HCT116 (cell line): Measurements from ENCODE around the gene PPM1D. TPM values are rescaled to one million over a fixed set of nuclear protein-coding genes. Genes with fewer than 3 reads are reported as not detected.
"Not testable (repeated sequence)": the region's sequence is repeated elsewhere in the genome, so short reads cannot be mapped to it uniquely, and the experiment has no call there.

Source experiments
- ATAC-seq: fragments of 200-7000 bp; cut with Tn5 transposase; 2 replicates; pipeline ENCODE4 v1.9.1; 2020; ENCODE audit warnings: mild to moderate bottlenecking, moderate library complexity
- BruUV-seq: library from RNA; stranded (reverse); fragments of 400-500 nt; replicated peaks from 2 replicates; lab custom pipeline; 2021; lab: Mats Ljungman, UMichigan
- CTCF ChIA-PET: fragments of 300-600 bp; sonication (Branson Sonifier 250); formaldehyde crosslinking; loops from one replicate; lab custom pipeline; 2021; ENCODE audit warnings: antibody characterized with exemption; lab: Charles Lee
- POLR2A ChIA-PET: fragments of 300-600, 350-600 bp; sonication (Branson Sonifier 250); formaldehyde crosslinking; loops from one replicate; lab custom pipeline; 2021; ENCODE audit warnings: antibody characterized with exemption; lab: Charles Lee
- RAD21 ChIA-PET, 2 experiments: fragments of 300-600 bp; sonication (Branson Sonifier 250); formaldehyde crosslinking; loops; one replicate each; lab custom pipeline; 2023; ENCODE audit warnings: low total read pairs in 2 of 2; ENCODE audit not compliant: uncharacterized antibody in 2 of 2, unreplicated experiment in 2 of 2, low non-redundant PET in 1 of 2; lab: Charles Lee
- DNase-seq: peaks from one replicate; pipeline ENCODE4 v3.0.0-alpha.2; 2010; ENCODE audit warnings: low read depth, low spot score
- H2AFZ ChIP-seq: fragments of 200-600 bp; shearing (Covaris generic), sonication (generic); 2 replicates; pipeline ENCODE4 v1.6.1; 2017; ENCODE audit warnings: low read depth, mixed run types, mixed read lengths, antibody characterized with exemption, low read length; ENCODE audit not compliant: poor library complexity, severe bottlenecking
- H3K27ac ChIP-seq: 2 replicates; pipeline ENCODE4 v1.5.1; 2012; ENCODE audit warnings: low read depth, low read length
- H3K27me3 ChIP-seq: fragments of 200-600 bp; sonication (generic); 2 replicates; pipeline ENCODE4 v1.6.1; 2016; ENCODE audit warnings: mixed run types, low read length, mixed read lengths; ENCODE audit not compliant: insufficient read depth
- H3K36me3 ChIP-seq, 2 experiments: fragments of 200-500 bp in 1 of 2; fragments of 200-600 bp in 1 of 2; sonication (Bioruptor generic) in 1 of 2; sonication (generic) in 1 of 2; 2 replicates each; pipeline versions ENCODE4 v1.5.1 to v1.6.1; 2014 to 2016; ENCODE audit warnings: low read length in 2 of 2, inconsistent platforms in 1 of 2, mixed read lengths in 1 of 2, mixed run types in 1 of 2; ENCODE audit not compliant: insufficient read depth in 2 of 2, control insufficient read depth in 1 of 2
- H3K4me1 ChIP-seq, 2 experiments: fragments of 200-600 bp in 1 of 2; sonication (generic) in 1 of 2; 2 replicates each; pipeline versions ENCODE4 v1.5.1 to v1.6.1; 2012 to 2017; ENCODE audit warnings: low read length in 2 of 2, inconsistent platforms in 1 of 2, mild to moderate bottlenecking in 1 of 2, mixed read lengths in 1 of 2, mixed run types in 1 of 2, moderate library complexity in 1 of 2; ENCODE audit not compliant: insufficient read depth in 2 of 2, control insufficient read depth in 1 of 2
- H3K4me2 ChIP-seq: fragments of 200-600 bp; sonication (generic); 2 replicates; pipeline ENCODE4 v1.6.1; 2017; ENCODE audit warnings: mixed run types, low read length, mixed read lengths
- H3K4me3 ChIP-seq, 2 experiments: fragments of 200-600 bp in 1 of 2; sonication (generic) in 1 of 2; replicated peaks in 1 of 2; 2 replicates each; pipeline ENCODE4 v1.5.1; 2011 to 2016; ENCODE audit warnings: low read length in 2 of 2, control low read depth in 1 of 2, low read depth in 1 of 2, mild to moderate bottlenecking in 1 of 2, mixed read lengths in 1 of 2, mixed run types in 1 of 2
- H3K79me2 ChIP-seq: fragments of 200-600 bp; sonication (generic); 2 replicates; pipeline ENCODE4 v1.6.1; 2017; ENCODE audit warnings: mild to moderate bottlenecking, mixed run types, low read length, moderate library complexity, mixed read lengths; ENCODE audit not compliant: insufficient read depth
- H3K9ac ChIP-seq: fragments of 200-600 bp; sonication (generic); 2 replicates; pipeline ENCODE4 v1.6.1; 2016; ENCODE audit warnings: low read length, mixed read lengths
- H3K9me2 ChIP-seq: fragments of 200-600 bp; sonication (generic), shearing (Covaris generic); 2 replicates; pipeline ENCODE4 v1.6.1; 2017; ENCODE audit warnings: mixed run types, mild to moderate bottlenecking, moderate library complexity; ENCODE audit not compliant: insufficient read depth
- H3K9me3 ChIP-seq, 2 experiments: fragments of 200-500 bp in 1 of 2; fragments of 200-600 bp in 1 of 2; sonication (Bioruptor generic) in 1 of 2; sonication (generic) in 1 of 2; 2 replicates each; pipeline ENCODE4 v1.6.1; 2014 to 2017; ENCODE audit warnings: low read length in 2 of 2, mixed read lengths in 2 of 2, inconsistent platforms in 1 of 2, low read depth in 1 of 2, mild to moderate bottlenecking in 1 of 2, mixed run types in 1 of 2, moderate library complexity in 1 of 2; ENCODE audit not compliant: control insufficient read depth in 1 of 2, insufficient read depth in 1 of 2
- H4K20me1 ChIP-seq: fragments of 200-600 bp; sonication (generic), shearing (Covaris generic); 2 replicates; pipeline ENCODE4 v1.6.1; 2017; ENCODE audit warnings: mixed run types, mild to moderate bottlenecking, moderate library complexity; ENCODE audit not compliant: insufficient read depth
- CBX3 ChIP-seq: IDR thresholded peaks from 2 replicates; pipeline ENCODE4 v1.6.1; 2012; ENCODE audit warnings: low read depth
- EGR1 ChIP-seq: IDR thresholded peaks from 2 replicates; pipeline ENCODE4 v1.6.1; 2012; ENCODE audit warnings: low read depth
- POLR2AphosphoS5 ChIP-seq: IDR thresholded peaks from 2 replicates; pipeline ENCODE4 v1.6.1; 2011; ENCODE audit warnings: mild to moderate bottlenecking, low read depth, low read length, moderate library complexity
- REST ChIP-seq: IDR thresholded peaks from 2 replicates; pipeline ENCODE4 v1.6.1; 2012; ENCODE audit warnings: low read depth
- ZFX ChIP-seq: fragments of 450-650 bp; IDR thresholded peaks from 2 replicates; pipeline ENCODE4 v1.6.1; 2017
- ZNF274 ChIP-seq: fragments of 200-500 bp; sonication (Bioruptor generic); IDR thresholded peaks from 2 replicates; pipeline ENCODE4 v1.6.1; 2014; ENCODE audit warnings: mild to moderate bottlenecking, low read depth, low read length, inconsistent platforms
- intact Hi-C: fragments of 100-400 bp; cut with micrococcal nuclease; formaldehyde crosslinking; loops from 2 replicates; pipeline ENCODE4 v1.10.0; 2022
- total RNA-seq: library from RNA; stranded (reverse); gene quantifications from one replicate; pipeline ENCODE4 v1.2.1, GENCODE V29; 2021; ENCODE audit not compliant: unreplicated experiment

The PPM1D gene
- total RNA-seq, 1 experiment from 2014 or later: 29.1 TPM

DNA sequence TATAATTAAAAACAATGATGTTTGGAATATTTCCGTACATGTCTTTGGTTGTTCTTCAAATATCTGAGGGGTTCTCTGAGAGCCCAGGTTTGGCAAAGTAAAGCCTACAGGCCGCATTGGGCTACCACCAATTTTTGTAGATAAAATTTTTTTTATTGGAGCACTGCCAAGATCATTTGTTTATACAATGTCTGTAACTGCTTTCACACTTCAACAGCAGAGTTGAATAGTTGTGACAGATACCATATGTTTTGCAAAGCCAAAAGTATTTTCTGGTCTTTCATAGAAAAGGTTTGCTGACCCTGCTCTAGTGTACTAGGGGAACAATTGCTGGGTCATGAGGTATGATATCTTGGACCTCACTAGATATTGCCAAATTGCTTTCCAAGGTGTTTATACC, 10.5 kb downstream of the PPM1D start:
- ChIA-PET POLR2A (no interaction called here), RAD21 (no interaction called here), CTCF (no interaction called here)
- Histone ChIP-seq H2AFZ (no peak overlapping the region), H3K9ac (no peak overlapping the region), H3K4me1 (peaks cover 0 to 3% of the 10 kb centered on the region in 2 experiments; a peak in 2 of 4 replicates), H3K36me3 (no peaks in the 10 kb centered on the region), H3K27me3 (no peaks in the 10 kb centered on the region), H3K27ac (no peak overlapping the region), H3K79me2 (peaks cover 93% of the 10 kb centered on the region), H3K4me2 (no peak overlapping the region), H3K4me3 (no peak overlapping the region), H3K9me3 (no peaks in the 10 kb centered on the region), H4K20me1 (0 out of 2 replicates have a peak, but pooled peaks cover 3% of the 10 kb centered on the region), H3K9me2 (no peaks in the 10 kb centered on the region)
- BruUV-seq: no TSS peak
- TF ChIP-seq ZFX (no peak), POLR2AphosphoS5 (no peak), ZNF274 (no peak), EGR1 (no peak), CBX3 (no peak), REST (no peak)
- ATAC-seq (no peak), DNase-seq (no peak)
- intact Hi-C loops: no loop called here

- H3K9me2 ChIP-seq, H3K4me2 ChIP-seq, CTCF ChIA-PET, BruUV-seq, H3K9ac ChIP-seq, H3K4me1 ChIP-seq, H3K36me3 ChIP-seq, DNase-seq, H3K4me3 ChIP-seq, POLR2A ChIA-PET, H4K20me1 ChIP-seq, H2AFZ ChIP-seq, ATAC-seq, H3K9me3 ChIP-seq, H3K27me3 ChIP-seq, intact Hi-C loops, H3K27ac ChIP-seq: not testable (repeated sequence)
- RAD21 ChIA-PET: interaction anchor here in 1 of 2 experiments (0.5 kb wide), 1 partner anchor 990 kb away, joined by 5 read pairs; no protein-coding TSS in a partner anchor
- H3K79me2 ChIP-seq: peaks cover 93% of the 10 kb centered on the region
Observed at GRCh38 chr17:60611321-60611720, 11.3 kb downstream of the PPM1D start.
